H1 (cell line): ENCODE measurements around the gene AHI1. TPM values are rescaled to one million over a fixed set of nuclear protein-coding genes. Genes with fewer than 3 reads are reported as not detected.

Experiments
- CTCF ChIA-PET: fragments of 300-600 bp; sonication (Branson Sonifier 250); formaldehyde crosslinking; loops from one replicate; lab custom pipeline; 2021; ENCODE audit not compliant: partially characterized antibody; lab: Charles Lee
- POLR2A ChIA-PET: fragments of 300-600 bp; sonication (Branson Sonifier 250); formaldehyde crosslinking; loops from one replicate; lab custom pipeline; 2021; ENCODE audit warnings: inconsistent platforms; ENCODE audit not compliant: partially characterized antibody; lab: Charles Lee
- DNase-seq, 2 experiments: peaks; one replicate each; pipeline versions ENCODE4 v3.0.0 to v3.0.0-alpha.2; 2010 to 2022; ENCODE audit warnings: low spot score in 2 of 2, low read depth in 1 of 2, mixed read lengths in 1 of 2
- FAIRE-seq: peaks from 2 replicates; lab custom pipeline; 2011; peaks lifted over from hg19 to GRCh38; lab: Jason Lieb, UNC
- H2AFZ ChIP-seq: 2 replicates; pipeline ENCODE4 v1.8.1; 2012; ENCODE audit warnings: low read length, inconsistent platforms
- H2AK5ac ChIP-seq: 2 replicates; pipeline ENCODE4 v1.6.1; 2013; ENCODE audit warnings: low read depth, low read length
- H2BK120ac ChIP-seq: replicated peaks from 2 replicates; pipeline ENCODE3; 2013; ENCODE audit warnings: low read depth, low read length, inconsistent platforms
- H2BK12ac ChIP-seq: 2 replicates; pipeline ENCODE4 v1.6.1; 2013; ENCODE audit warnings: low read depth, low read length
- H2BK15ac ChIP-seq: 2 replicates; pipeline ENCODE4 v1.6.1; 2013; ENCODE audit warnings: low read length
- H2BK20ac ChIP-seq: 2 replicates; pipeline ENCODE4 v1.6.1; 2013; ENCODE audit warnings: low read length
- H2BK5ac ChIP-seq: 2 replicates; pipeline ENCODE4 v1.6.1; 2013; ENCODE audit warnings: low read depth, low read length
- H3K14ac ChIP-seq: 2 replicates; pipeline ENCODE4 v1.6.1; 2013; ENCODE audit warnings: inconsistent platforms; ENCODE audit not compliant: insufficient read length
- H3K18ac ChIP-seq: 2 replicates; pipeline ENCODE4 v1.6.1; 2013; ENCODE audit warnings: low read length; ENCODE audit errors: extremely low read depth
- H3K23ac ChIP-seq: 2 replicates; pipeline ENCODE4 v1.6.1; 2013; ENCODE audit warnings: inconsistent platforms; ENCODE audit not compliant: insufficient read length
- H3K23me2 ChIP-seq: 2 replicates; pipeline ENCODE4 v1.6.1; 2013; ENCODE audit warnings: low read depth, low read length
- H3K27ac ChIP-seq: 2 replicates; pipeline ENCODE4 v1.6.1; 2011; ENCODE audit warnings: low read depth, low read length, inconsistent platforms
- H3K27me3 ChIP-seq, 4 experiments: replicated peaks in 1 of 4; 1 replicate in 1 of 4; 2 replicates in 3 of 4; pipeline versions ENCODE4 v1.6.1 to v1.8.1; 2011 to 2013; ENCODE audit warnings: low read length in 3 of 4, mild to moderate bottlenecking in 3 of 4, inconsistent platforms in 2 of 4, mixed read lengths in 2 of 4, moderate library complexity in 1 of 4; ENCODE audit not compliant: control insufficient read depth in 3 of 4, insufficient read depth in 3 of 4; ENCODE audit errors: extremely low read depth in 1 of 4
- H3K36me3 ChIP-seq, 4 experiments: 2 replicates each; pipeline versions ENCODE4 v1.6.1 to v1.8.1; 2011 to 2013; ENCODE audit warnings: mild to moderate bottlenecking in 4 of 4, low read length in 3 of 4, moderate library complexity in 2 of 4, control low read depth in 1 of 4, inconsistent platforms in 1 of 4; ENCODE audit not compliant: insufficient read depth in 4 of 4, control insufficient read depth in 2 of 4
- H3K4ac ChIP-seq: replicated peaks from 2 replicates; pipeline ENCODE3; 2013; ENCODE audit warnings: low read length, low read depth, mixed read lengths, inconsistent platforms; ENCODE audit not compliant: insufficient read length
- H3K4me1 ChIP-seq, 4 experiments: replicated peaks in 1 of 4; 1 replicate in 1 of 4; 2 replicates in 3 of 4; pipeline versions ENCODE4 v1.6.1 to v1.8.1; 2011 to 2013; ENCODE audit warnings: low read length in 3 of 4, inconsistent platforms in 2 of 4, mixed read lengths in 1 of 4; ENCODE audit not compliant: insufficient read depth in 4 of 4, control insufficient read depth in 3 of 4
- H3K4me2 ChIP-seq, 2 experiments: 2 replicates each; pipeline versions ENCODE4 v1.6.1 to v1.8.1; 2011 to 2013; ENCODE audit warnings: low read depth in 2 of 2, low read length in 2 of 2, control low read depth in 1 of 2, inconsistent platforms in 1 of 2, mild to moderate bottlenecking in 1 of 2; ENCODE audit not compliant: insufficient read depth in 1 of 2
- H3K4me3 ChIP-seq, 4 experiments: fragments of 200-600, 300-600 bp in 1 of 4; sonication (generic), shearing (Covaris generic), sonication (Bioruptor Twin) in 1 of 4; 2 replicates each; pipeline versions ENCODE4 v1.5.1 to v1.8.1; 2011 to 2016; ENCODE audit warnings: low read length in 4 of 4, low read depth in 3 of 4, control low read depth in 2 of 4, inconsistent platforms in 2 of 4, mild to moderate bottlenecking in 2 of 4, mixed read lengths in 1 of 4, moderate library complexity in 1 of 4; ENCODE audit not compliant: insufficient read depth in 2 of 4; ENCODE audit errors: extremely low read depth in 1 of 4
- H3K56ac ChIP-seq: replicated peaks from 2 replicates; pipeline ENCODE3; 2013; ENCODE audit warnings: low read depth, mild to moderate bottlenecking, mixed read lengths, low read length, inconsistent platforms; ENCODE audit not compliant: insufficient read length
- H3K79me1 ChIP-seq: 2 replicates; pipeline ENCODE4 v1.6.1; 2013; ENCODE audit warnings: low read depth, low read length, control low read depth
- H3K79me2 ChIP-seq, 2 experiments: 2 replicates each; pipeline versions ENCODE4 v1.6.1 to v1.8.1; 2012 to 2013; ENCODE audit warnings: low read length in 2 of 2, mild to moderate bottlenecking in 2 of 2, inconsistent platforms in 1 of 2; ENCODE audit not compliant: insufficient read depth in 2 of 2, control insufficient read depth in 1 of 2
- H3K9ac ChIP-seq, 4 experiments: replicated peaks in 1 of 4; 1 replicate in 1 of 4; 2 replicates in 3 of 4; pipeline versions ENCODE4 v1.6.1 to v1.8.1; 2011 to 2013; ENCODE audit warnings: low read depth in 3 of 4, low read length in 3 of 4, control low read depth in 2 of 4, mild to moderate bottlenecking in 2 of 4, moderate library complexity in 2 of 4, inconsistent platforms in 1 of 4; ENCODE audit errors: extremely low read depth in 1 of 4
- H3K9me3 ChIP-seq, 2 experiments: 2 replicates each; pipeline versions ENCODE4 v1.6.1 to v1.8.1; 2012 to 2013; ENCODE audit warnings: mild to moderate bottlenecking in 2 of 2, moderate library complexity in 2 of 2, control low read depth in 1 of 2, inconsistent platforms in 1 of 2, low read depth in 1 of 2, low read length in 1 of 2, mixed read lengths in 1 of 2; ENCODE audit not compliant: insufficient read depth in 2 of 2
- H4K20me1 ChIP-seq, 2 experiments: replicated peaks in 1 of 2; 2 replicates each; pipeline versions ENCODE3 to v1.8.1; 2011 to 2013; ENCODE audit warnings: inconsistent platforms in 2 of 2, low read length in 2 of 2, mild to moderate bottlenecking in 1 of 2; ENCODE audit not compliant: insufficient read depth in 2 of 2, control insufficient read depth in 1 of 2
- H4K5ac ChIP-seq: 2 replicates; pipeline ENCODE4 v1.6.1; 2013; ENCODE audit warnings: low read length, low read depth, mixed read lengths, inconsistent platforms; ENCODE audit not compliant: insufficient read length
- H4K8ac ChIP-seq: 2 replicates; pipeline ENCODE4 v1.8.0; 2013; ENCODE audit warnings: mild to moderate bottlenecking, moderate library complexity, low read length, inconsistent platforms; ENCODE audit not compliant: insufficient read depth; ENCODE audit errors: extremely low read depth
- H4K91ac ChIP-seq: replicated peaks from 2 replicates; pipeline ENCODE3; 2013; ENCODE audit warnings: low read length, mixed read lengths, inconsistent platforms; ENCODE audit not compliant: insufficient read length
- ATF2 ChIP-seq: IDR thresholded peaks from 2 replicates; pipeline ENCODE4 v1.6.1; 2012; ENCODE audit warnings: low read length, inconsistent platforms
- BCL11A ChIP-seq, 2 experiments: IDR thresholded peaks; one replicate each; pipeline ENCODE4 v1.6.1; 2011; ENCODE audit warnings: low read depth in 2 of 2, low read length in 2 of 2, mild to moderate bottlenecking in 2 of 2
- CEBPB ChIP-seq: IDR thresholded peaks from 2 replicates; pipeline ENCODE4 v1.6.1; 2012; ENCODE audit warnings: low read depth, low read length
- HDAC2 ChIP-seq, 2 experiments: fragments of 300-600 bp in 1 of 2; sonication (generic) in 1 of 2; IDR thresholded peaks; 2 replicates each; pipeline ENCODE4 v1.6.1; 2011 to 2012; ENCODE audit warnings: low read depth in 2 of 2, low read length in 2 of 2, mild to moderate bottlenecking in 2 of 2, moderate library complexity in 2 of 2, borderline replicate concordance in 1 of 2, inconsistent platforms in 1 of 2
- PHF8 ChIP-seq: fragments of 200-600 bp; sonication (generic); conservative IDR thresholded peaks from 2 replicates; pipeline ENCODE4 v1.7.1; 2012; ENCODE audit warnings: low read depth, mild to moderate bottlenecking, inconsistent platforms, low read length, moderate library complexity
- RAD21 ChIP-seq, 2 experiments: IDR thresholded peaks in 1 of 2; conservative IDR thresholded peaks in 1 of 2; 2 replicates each; pipeline ENCODE4 v1.6.1; 2011; ENCODE audit warnings: low read depth in 2 of 2, low read length in 2 of 2, improper control_type of control experiment in 1 of 2, inconsistent platforms in 1 of 2, mild to moderate bottlenecking in 1 of 2, moderate library complexity in 1 of 2
- SP4 ChIP-seq: IDR thresholded peaks from 2 replicates; pipeline ENCODE4 v1.6.1; 2012; ENCODE audit warnings: low read length, inconsistent platforms
- SUZ12 ChIP-seq: fragments of 200-600 bp; sonication (generic); IDR thresholded peaks from 2 replicates; pipeline ENCODE4 v1.6.1; 2012; ENCODE audit warnings: mild to moderate bottlenecking, inconsistent platforms, low read length, moderate library complexity, mixed read lengths
- TCF12 ChIP-seq: IDR thresholded peaks from 2 replicates; pipeline ENCODE4 v1.6.1; 2011; ENCODE audit warnings: low read depth, mild to moderate bottlenecking, low read length
- WGBS, 2 experiments: shearing (Covaris generic) in 1 of 2; methylation state at CpG; one replicate each; pipeline versions ENCODE4 v1.1.6 to v1.1.7; 2013 to 2015; ENCODE audit warnings: low lambda C conversion rate in 2 of 2, mixed read lengths in 2 of 2, inconsistent platforms in 1 of 2, low coverage in 1 of 2, missing lambda C conversion rate in 1 of 2; ENCODE audit not compliant: insufficient replicate concordance in 2 of 2, insufficient coverage in 1 of 2, insufficient read length in 1 of 2; ENCODE audit errors: extremely low coverage in 1 of 2, missing lambda C conversion rate in 1 of 2; 5-methylcytosine and 5-hydroxymethylcytosine counted together
- polyA plus RNA-seq, 7 experiments: library from polyadenylated mRNA; depleted of rRNA in 3 of 7; stranded (reverse) in 5 of 7; unstranded in 2 of 7; fragments of >200 nt in 5 of 7; fragments of 200-250 nt in 2 of 7; gene quantifications; 1 replicate in 5 of 7; 2 replicates in 1 of 7; 4 replicates in 1 of 7; pipeline versions ENCODE4 v1.2.1 to v1.2.3, GENCODE V29; 2011 to 2013; ENCODE audit warnings: missing spikeins in 2 of 7, mixed read lengths in 2 of 7
- total RNA-seq: library from RNA; stranded (reverse); fragmentation: NEBNext Ultra II Directional; extraction: Animal tissue kit (Norgen Biotek cat#: 25700); gene quantifications from 2 replicates; pipeline ENCODE4 v1.2.1, GENCODE V29; 2021

Gene AHI1
- total and polyA plus RNA-seq, 2 of the 8 experiments (the other 6 are each of a cell fraction or from before 2014, with no cell fraction given), result 4.2 to 19.6 TPM

- no peak overlapping the region for H2AFZ ChIP-seq
- DNase-seq, result no peak
- H2BK120ac ChIP-seq, result no peak overlapping the region
- H4K20me1 ChIP-seq, result no peaks in the 10 kb centered on the region
- H3K18ac ChIP-seq, result no peak overlapping the region
- no peaks in the 10 kb centered on the region for H3K27me3 ChIP-seq
- no peak overlapping the region for H3K4ac ChIP-seq
- no peak overlapping the region for H3K56ac ChIP-seq
- no peak overlapping the region for H4K91ac ChIP-seq
- H3K36me3 ChIP-seq, result no peaks in the 10 kb centered on the region
- H3K4me3 ChIP-seq, result no peak overlapping the region
- H2AK5ac ChIP-seq, result no peak overlapping the region
- CTCF ChIA-PET, result interaction anchor here (0.9 to 1.3 kb wide), 2 partner anchors 9 to 36 kb away, joined by 3 to 4 read pairs; no protein-coding TSS in a partner anchor
- H4K8ac ChIP-seq, result no peak overlapping the region
- no peak overlapping the region for H3K4me2 ChIP-seq
- no peak overlapping the region for H3K23ac ChIP-seq
- 86% methylated on average over 6 of the region's 6 CpGs; no CpG with 5 or more reads in 1 of the 2 experiments for whole genome bisulfite sequencing, 2 experiments
- no peak overlapping the region for H4K5ac ChIP-seq
- no peak overlapping the region for H3K27ac ChIP-seq
- 0 out of 2 replicates have a peak overlapping the region, but pooled peaks have one; percentile 60 for H2BK12ac ChIP-seq
- POLR2A ChIA-PET, result interaction anchor here (1.4 kb wide), 1 partner anchor 14 kb away, joined by 3 read pairs; no protein-coding TSS in a partner anchor
- no peak overlapping the region for H2BK15ac ChIP-seq
- no peak overlapping the region for H2BK20ac ChIP-seq
- no peaks in the 10 kb centered on the region; the same call in 1 of the 2 replicates for H3K23me2 ChIP-seq
- H3K79me1 ChIP-seq, result no peaks in the 10 kb centered on the region
- no peaks in the 10 kb centered on the region for H3K79me2 ChIP-seq
- no peaks in the 10 kb centered on the region for H3K9me3 ChIP-seq
- no peak overlapping the region for H2BK5ac ChIP-seq
- no peak for TF ChIP-seq CEBPB
- TF ChIP-seq TCF12, result no peak
- no peak for TF ChIP-seq PHF8
- TF ChIP-seq ATF2, result no peak
- no peak for TF ChIP-seq RAD21 (IDR thresholded peaks at IDR 0.05 in 1 of 2, conservative IDR thresholded peaks at IDR 0.05 in 1 of 2; ENCODE audit: low read depth in 2 of 2, low read length in 2 of 2)
- TF ChIP-seq SUZ12, result no peak
- TF ChIP-seq HDAC2 (IDR thresholded peaks at IDR 0.05; ENCODE audit: borderline replicate concordance in 1 of 2, low read depth in 2 of 2, low read length in 2 of 2), result no peak
- TF ChIP-seq BCL11A (IDR thresholded peaks at IDR 0.05; ENCODE audit: low read depth in 2 of 2, low read length in 2 of 2), result no peak
- TF ChIP-seq SP4, result no peak
- no peak overlapping the region for H3K9ac ChIP-seq
- no peaks in the 10 kb centered on the region for H3K4me1 ChIP-seq
- no peak overlapping the region for H3K14ac ChIP-seq
- FAIRE-seq, result no peak
Observed at GRCh38 chr6:135236732-135237131, 260.8 kb downstream of the AHI1 start.
